Central memory CD4-positive, alpha-beta T cell (primary cell): ENCODE data around the gene EDEM2.
A peak's percentile ranks its signal among the peaks of the same experiment; 100 is the strongest.
"Not testable (repeated sequence)": the region's sequence is repeated elsewhere in the genome, so short reads cannot be mapped to it uniquely, and the experiment has no call there.

Experiments used
- DNase-seq: peaks from one replicate; pipeline ENCODE4 v3.0.0; 2022

The EDEM2 gene

DNA sequence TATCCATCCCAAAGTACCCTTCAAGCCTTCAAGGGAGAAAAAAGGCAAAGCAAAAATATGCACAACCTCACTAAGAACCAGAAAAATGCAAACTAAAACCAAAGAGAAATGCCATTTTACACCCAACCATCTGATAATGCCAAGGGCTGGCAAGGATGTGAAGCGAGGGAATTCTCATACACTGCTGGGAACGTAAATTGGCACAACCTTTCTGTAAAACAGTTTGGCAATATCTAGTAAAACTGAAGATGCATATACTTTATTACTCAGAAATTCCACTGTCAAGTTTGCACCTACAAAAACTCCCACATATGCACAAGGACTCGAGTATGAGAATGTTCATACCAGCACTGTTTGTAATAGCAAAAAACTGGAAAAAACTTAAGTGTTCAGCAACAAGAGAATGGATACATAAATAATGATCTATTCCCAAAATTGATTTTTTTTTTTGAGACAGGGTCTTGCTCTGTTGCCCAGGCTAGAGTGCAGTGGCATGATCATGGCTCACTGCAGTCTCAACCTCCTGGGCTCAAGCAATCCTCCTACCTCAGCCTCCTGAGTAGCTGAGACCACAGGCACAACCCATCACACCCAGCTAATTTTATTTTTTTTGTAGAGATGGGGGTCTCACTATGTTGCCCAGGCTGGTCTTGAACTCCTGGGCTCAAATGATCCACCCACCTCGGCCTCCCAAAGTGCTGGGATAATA lies 21.7 kb upstream of the EDEM2 start:
- DNase-seq, result not testable (repeated sequence)

DNA sequence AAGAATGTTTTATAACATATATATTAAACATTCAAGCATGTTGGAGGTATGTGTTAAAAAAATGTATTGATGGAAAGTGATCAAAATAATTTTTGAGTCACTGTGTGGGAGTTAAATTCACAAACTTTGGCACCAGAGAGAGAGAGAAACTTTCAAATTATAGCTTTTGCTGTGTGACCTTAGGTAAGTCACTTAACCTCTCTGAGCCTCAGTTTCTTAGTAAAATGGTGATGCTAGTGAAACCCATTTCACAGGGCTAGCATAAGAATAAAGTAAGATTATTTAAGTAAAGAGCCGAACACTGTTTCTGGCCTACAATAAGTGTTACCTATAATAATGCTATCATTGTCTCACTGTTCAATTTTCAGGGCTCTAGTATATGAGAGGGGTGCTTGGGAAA lies 20.7 kb upstream of the EDEM2 start:
- DNase-seq, result no peak

- DNase-seq, result no peak
These were observed 19.2 kb upstream of the EDEM2 start for GRCh38 chr20:35166242-35166830.

GRCh38 chr20:35165221-35166185 lies 18.4 kb upstream of the EDEM2 start:
- no peak for DNase-seq

DNA sequence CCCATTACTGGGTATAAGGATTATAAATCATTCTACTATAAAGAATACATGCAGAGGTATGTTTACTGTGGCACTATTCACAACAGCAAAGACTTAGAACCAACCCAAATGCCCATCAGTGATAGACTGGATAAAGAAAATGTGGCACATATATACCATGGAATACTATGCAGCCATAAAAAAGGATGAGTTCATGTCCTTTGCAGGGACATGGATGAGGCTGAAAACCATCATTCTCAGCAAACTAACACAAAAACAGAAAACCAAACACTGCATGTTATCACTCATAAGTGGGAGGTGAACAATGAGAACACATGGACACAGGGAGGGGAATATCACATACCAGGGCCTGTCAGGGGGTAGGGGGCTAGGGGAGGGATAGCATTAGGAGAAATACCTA lies 17.4 kb upstream of the EDEM2 start:
- DNase-seq, result not testable (repeated sequence)

DNA sequence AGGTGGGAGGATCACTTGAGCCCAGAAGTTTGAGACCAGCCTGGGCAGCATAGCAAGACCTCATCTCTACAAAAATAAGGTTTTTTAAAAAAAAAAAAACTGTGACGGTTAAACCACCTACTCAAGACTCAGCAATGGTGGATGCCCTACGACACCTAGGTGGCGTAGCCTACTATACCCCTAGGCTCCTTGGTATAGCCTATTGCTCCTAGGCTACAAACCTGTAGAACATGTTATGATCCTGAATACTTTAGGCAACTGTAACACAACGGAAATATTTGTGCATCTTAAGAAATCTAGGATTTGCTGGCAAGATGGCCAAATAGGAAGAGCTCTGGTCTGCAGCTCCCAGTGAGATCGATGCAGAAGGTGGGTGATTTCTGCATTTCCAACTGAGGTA lies 13.2 kb upstream of the EDEM2 start:
- DNase-seq, result not testable (repeated sequence)

DNA sequence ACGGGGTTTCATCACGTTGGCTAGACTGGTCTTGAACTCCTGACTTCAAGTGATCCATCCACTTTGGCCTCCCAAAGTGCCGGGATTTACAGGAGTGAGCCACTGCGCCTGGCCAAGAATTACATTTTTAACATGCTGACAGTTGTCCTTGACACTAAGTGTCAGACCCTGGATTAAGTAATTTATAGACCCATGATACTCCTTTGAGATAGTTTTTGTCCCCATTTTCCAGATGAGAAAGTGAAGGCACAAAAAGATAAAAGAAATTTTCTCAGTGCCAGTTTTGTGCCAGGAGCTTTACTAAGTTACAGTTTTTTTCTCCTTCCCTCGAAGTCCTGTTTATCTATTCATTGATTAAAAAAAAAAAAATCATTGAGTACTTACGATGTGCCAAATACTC lies 9.8 kb upstream of the EDEM2 start:
- DNase-seq, result no peak

GRCh38 chr20:35155936-35156335 lies 8.8 kb upstream of the EDEM2 start:
- DNase-seq, result no peak

DNA sequence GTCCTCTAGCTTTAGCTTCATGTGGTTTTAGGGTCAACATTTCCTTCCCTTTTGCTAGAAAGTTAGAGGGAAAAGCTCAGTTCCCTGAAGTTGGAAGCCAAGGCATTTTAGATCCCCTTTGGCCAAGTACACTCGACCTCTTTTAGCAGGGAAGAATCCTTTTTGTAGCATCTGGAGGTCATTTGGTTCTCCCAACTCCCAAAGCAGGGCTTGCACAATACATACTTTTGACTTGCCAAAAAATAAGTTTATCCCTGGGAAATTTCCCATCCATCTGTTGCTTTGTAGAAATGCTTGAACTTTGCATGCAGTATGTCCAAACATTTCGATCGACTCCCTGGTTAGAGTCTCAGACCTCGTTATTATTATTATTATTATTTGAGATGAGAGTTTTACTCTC lies 4.6 kb upstream of the EDEM2 start:
- DNase-seq, result no peak

- no peak for DNase-seq
These were observed 3.9 kb upstream of the EDEM2 start for GRCh38 chr20:35150846-35151579.

DNA sequence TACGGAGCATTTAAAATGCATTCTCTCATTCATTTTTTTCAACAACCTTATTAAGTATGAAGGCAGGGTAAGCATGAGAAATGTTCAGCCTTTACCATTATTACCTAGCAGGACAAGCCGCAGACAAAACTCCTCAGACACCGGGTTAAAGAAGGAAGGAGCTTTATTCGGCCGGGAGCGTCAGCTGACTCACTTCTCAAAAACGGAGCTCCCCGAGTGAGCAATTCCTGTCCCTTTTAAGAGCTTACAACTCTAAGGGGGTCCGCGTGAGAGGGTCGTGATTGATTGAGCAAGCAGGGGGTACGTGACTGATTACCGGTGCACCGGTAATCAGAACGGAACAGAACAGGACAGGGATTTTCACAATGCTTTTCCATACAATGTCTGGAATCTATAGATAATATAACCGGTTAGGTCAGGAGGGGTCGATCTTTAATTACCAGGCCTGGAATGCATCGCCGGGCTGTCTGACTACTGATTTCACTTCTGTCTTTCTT lies 487 bp upstream of the EDEM2 start:
- not testable (repeated sequence) for DNase-seq

GRCh38 chr20:35146299-35146919 lies 727 bp downstream of the EDEM2 start:
- peak; percentile 1 for DNase-seq

- peak; percentile 62 for DNase-seq
These were observed 2.0 kb downstream of the EDEM2 start for GRCh38 chr20:35145141-35145564.

DNA sequence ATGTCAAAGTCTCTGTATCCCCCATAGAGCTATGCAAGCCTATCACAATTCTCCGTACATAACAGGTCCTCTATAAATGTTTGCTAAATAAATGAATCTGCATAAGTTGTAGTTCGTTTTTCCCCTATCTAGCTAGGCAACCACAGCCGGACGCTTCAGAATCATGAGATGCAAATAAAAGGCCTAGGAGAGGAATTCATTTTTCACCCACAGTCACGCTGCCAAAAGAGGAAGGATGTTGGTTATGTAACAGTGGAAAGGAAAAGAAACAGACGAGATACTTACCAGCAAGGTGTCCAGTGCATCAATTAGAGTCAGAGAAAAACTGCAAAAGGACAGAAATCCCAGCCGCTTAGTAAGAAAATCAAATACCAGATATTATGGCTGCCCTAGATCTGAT lies 2.4 kb downstream of the EDEM2 start:
- DNase-seq, result no peak

- no peak for DNase-seq
These were observed 11.1 kb downstream of the EDEM2 start for GRCh38 chr20:35135867-35136586.

- DNase-seq, result no peak
These were observed 12.3 kb downstream of the EDEM2 start for GRCh38 chr20:35134880-35135279.

GRCh38 chr20:35134472-35134871 lies 12.7 kb downstream of the EDEM2 start:
- DNase-seq, result no peak

DNA sequence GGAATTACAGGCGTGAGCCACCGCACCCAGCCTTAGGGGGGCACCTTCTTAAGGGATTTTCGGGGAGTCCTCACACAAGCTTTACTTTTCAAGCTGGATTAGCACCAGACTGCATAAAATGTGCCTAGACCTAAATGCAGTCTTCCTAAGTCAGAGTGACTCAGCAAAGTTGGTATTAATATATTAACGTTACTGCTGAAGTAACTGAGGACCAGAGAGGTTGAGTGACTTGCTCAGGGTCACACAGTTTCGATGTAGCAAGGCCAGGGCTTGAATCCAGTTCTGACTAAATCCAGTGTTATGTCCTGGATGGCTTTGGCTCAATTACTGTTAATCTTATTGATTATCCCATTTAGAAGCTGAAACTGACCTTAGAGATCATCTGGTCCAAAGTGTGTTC lies 13.4 kb downstream of the EDEM2 start:
- no peak for DNase-seq

DNA sequence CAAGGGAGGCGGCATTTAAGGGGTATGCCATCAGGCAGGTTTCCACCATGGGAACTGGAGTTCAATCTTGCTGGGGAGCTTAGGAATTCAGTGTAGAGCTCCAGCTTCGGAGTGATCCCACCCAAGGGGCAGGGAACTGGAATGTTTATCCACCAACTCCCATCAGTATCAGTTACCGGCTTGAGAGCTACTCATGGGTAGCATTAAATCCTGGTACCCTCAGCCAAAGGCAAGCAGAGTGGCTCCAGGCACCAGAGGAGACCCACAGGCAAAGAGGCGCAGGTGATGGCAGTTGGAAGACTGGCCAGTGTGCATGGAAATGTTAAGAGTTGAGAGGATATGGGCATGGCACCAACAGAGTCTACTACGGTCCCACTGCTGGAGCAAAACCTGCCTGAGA lies 14.1 kb downstream of the EDEM2 start:
- DNase-seq, result no peak

DNA sequence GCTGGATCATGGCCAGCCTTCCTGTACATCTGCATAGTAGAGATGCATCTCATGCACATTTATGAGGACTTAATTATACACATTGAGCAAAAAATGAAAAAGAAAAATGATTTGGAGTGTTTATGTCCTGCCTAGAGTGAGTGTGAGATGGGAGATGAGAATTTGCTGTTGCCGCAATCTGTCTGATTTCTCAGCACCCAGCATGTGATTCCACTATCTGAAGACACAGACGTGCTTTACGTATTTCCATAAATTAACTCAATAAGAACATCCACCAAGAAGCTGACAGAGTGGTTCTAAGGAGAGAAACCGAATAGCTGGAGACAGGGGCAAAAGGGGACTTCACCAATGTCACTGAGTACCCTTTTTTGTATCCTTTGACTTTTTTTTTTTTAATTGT lies 15.2 kb downstream of the EDEM2 start:
- no peak for DNase-seq

DNA sequence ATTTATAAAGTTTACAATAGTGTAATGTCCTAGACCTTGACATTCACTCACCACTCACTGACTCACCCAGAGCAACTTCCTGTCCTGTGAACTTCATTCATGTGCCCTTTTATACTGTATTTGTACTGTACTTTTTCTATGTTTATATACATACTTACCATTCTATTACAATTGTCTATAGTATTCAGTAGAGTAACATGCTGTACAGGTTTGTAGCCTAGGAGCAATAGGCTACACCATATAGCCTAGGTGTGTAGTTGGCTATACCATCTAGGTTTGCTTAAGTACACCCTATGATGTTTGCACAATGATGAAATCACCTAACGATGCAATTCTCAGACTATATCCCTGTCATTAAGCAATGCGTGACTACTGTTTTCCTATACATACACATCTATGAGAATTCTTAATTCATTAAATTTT lies 17.5 kb downstream of the EDEM2 start:
- no peak for DNase-seq
